H54 (cell line): ENCODE data around the gene MEI4.
"Not testable (repeated sequence)": the region's sequence is repeated elsewhere in the genome, so short reads cannot be mapped to it uniquely, and the experiment has no call there.

Experiments
- DNase-seq: peaks from one replicate; pipeline ENCODE4 v3.0.0; 2011; ENCODE audit warnings: low spot score, mixed read lengths; ENCODE audit not compliant: insufficient read length
- FAIRE-seq: peaks from 3 replicates; lab custom pipeline; 2011; peaks lifted over from hg19 to GRCh38; lab: Jason Lieb, UNC
- POLR2A ChIP-seq: IDR thresholded peaks from 2 replicates; pipeline ENCODE4 v1.6.1; 2011; ENCODE audit warnings: low read depth, mild to moderate bottlenecking, low read length

The MEI4 gene

DNA sequence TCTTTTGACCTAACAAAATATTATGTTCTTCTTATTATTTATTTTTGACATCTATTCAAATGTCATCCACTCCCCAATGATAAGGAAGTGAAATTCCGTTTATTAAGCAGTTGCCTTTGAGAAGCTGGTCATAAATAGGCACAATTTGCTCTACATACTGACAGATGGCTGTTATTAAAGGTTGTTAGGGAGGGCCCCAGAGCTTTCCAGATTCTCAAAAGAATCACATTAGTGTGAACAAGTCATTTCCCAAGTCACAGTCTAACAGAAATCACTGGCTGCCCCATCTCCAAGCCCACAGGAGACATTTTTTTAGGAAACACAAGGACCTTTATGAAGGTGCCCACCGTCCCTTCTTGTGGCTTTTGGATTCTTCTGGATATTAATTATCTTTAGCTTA lies 172.4 kb downstream of the MEI4 start:
- FAIRE-seq = no peak
- TF ChIP-seq POLR2A = no peak

DNA sequence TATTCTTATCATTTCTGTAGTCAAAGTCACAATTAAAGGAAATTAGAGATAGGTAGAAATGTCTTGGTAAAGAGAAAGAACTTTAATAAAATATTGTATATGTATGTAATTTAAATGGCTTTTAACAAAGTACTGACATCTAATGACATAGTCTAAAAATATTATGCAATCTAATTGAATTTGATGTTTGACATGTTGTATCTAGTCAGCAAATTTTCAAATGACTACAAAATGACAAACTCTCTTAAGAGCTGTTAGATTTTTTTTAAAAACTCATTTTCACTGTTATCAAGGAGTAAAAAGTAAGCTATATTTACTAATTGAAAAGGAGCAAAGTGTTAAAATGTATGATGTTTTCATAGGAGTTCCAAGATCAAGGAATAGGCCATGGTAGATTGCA lies 176.9 kb downstream of the MEI4 start:
- TF ChIP-seq POLR2A = no peak
- DNase-seq = no peak
- no peak for FAIRE-seq

More for the DNA sequence above, 172.4 kb downstream of the MEI4 start:
- DNase-seq = no peak

DNA sequence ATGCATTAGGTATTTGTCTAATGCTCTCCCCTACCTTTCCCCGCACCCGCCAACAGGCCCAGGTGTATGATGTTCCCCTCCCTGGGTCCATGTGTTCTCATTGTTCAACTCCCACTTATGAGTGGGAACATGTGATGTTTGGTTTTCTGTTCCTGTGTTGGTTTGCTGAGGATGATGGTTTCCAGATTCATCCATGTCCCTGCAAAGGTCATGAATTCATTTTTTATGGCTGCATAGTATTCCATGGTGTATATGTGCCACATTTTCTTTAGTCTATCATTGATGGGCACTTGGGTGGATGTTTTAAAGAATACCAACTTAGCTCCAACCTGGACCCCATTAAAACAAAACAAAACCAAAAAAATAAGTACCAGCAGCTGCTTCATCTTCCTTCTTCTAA lies 180.9 kb downstream of the MEI4 start:
- DNase-seq, FAIRE-seq: not testable (repeated sequence)

DNA sequence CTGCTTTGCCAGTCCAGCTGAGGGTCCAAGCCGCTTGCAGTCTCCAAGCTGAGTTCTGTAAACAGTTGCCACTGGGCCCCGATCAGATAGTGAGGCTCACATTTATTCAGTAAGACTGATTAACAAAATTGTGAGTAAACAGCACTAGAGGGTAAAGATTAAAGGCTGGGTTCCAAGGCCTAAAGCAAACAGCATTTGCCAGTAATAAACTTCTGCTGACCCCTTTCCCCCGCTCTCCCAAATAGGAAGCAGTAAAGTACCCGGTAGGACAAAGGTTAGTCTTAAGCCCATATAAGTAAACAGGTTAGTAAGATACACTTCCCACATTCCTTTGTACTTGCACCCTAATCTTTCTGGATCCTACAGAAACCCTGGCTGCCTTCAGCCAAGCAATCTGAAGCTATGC lies 181.8 kb downstream of the MEI4 start:
- no peak for TF ChIP-seq POLR2A
- DNase-seq = no peak
- no peak for FAIRE-seq

DNA sequence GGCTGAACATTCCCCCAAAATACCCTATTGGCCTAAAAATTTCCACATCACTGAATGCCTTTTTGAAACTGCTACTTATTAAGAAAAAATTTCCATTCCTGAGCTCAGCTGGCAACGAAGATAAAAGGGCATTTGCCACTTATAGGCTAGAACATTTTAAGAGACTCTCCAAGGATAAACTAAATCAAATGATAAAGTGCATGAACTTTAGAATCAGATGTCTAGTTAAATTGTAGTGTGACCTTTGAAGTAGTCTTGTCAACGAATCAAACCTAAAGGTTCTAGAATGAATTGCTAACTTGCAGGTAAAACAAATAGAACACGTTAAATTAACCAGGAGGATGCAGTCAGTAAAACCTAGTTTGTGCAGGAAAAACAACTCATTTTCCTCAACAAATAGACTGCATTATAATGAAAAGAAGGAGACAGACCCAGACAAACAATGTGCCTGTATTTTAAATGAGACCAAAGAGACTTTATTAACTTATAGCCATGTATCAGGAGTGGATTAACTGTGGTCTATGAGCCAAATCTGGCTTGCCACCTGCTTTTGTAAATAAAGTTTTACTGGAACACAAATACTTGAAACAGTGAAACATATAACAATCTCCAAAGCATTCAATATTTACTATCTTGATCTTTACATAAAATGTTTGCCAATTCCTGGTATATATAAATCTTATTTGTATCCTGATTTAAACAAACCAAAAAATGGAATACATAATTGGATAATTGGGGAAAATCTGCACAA lies 184.4 kb downstream of the MEI4 start:
- no peak for TF ChIP-seq POLR2A
- FAIRE-seq (no peak), DNase-seq (no peak)

DNA sequence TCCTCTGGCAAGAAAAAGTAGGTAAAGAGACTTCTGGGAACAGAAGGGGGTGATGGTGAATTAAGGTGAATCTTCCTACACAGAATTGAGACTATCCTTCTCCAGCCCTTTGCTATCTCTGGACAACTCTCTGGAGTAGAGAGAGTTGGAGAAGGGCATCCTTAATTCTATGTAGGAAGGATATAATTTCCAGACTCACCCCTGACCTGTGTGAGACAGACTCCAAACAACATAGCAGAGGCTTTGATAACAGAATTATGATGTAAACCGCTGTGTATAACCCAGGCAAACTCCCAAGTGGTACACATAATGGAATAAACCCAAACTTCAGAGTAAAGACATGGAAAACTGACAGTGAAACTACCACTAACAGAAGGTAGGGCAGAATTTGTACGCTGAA lies 186.5 kb downstream of the MEI4 start:
- no peak for TF ChIP-seq POLR2A
- FAIRE-seq (no peak), DNase-seq (no peak)

DNA sequence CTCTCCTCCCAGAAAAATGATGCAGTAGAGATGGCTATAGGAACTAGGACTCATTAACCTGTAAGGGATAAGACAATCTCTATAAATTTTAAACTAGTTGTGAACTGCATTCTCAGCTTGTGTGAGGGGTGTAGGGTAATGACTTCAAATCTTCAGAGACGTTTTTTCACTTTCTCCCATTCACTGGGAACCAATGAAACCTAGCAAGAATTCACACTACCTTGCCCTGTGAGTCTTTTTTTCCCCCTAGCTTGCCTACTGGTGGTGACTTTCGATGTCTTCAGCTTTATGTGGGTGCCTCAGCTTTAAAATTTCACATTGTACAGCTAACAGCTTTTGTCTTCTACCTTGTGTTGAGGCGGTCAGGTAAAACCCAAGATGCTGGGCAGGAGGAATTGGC lies 192.0 kb downstream of the MEI4 start:
- DNase-seq (no peak), FAIRE-seq (no peak)
- TF ChIP-seq POLR2A = no peak

DNA sequence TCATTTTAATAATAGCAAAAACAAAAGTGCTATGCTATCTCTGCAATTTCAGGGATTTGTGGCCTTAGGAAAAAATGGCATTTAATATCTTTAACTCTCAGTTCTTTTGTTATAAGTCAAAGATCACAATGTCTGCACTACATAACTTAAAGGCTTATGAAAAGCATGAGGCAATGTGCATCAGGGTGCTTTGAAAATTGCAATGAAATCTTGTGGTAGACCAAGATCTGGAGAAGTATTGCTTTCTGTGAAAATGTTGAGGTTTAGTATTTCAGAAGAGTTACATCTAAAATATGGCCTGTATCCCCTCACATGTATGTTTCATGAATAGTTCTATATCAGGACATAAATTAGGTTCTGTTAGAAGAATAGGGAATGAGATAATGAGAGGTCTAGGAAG lies 200.6 kb downstream of the MEI4 start:
- FAIRE-seq (no peak), DNase-seq (no peak)
- TF ChIP-seq POLR2A = no peak

DNA sequence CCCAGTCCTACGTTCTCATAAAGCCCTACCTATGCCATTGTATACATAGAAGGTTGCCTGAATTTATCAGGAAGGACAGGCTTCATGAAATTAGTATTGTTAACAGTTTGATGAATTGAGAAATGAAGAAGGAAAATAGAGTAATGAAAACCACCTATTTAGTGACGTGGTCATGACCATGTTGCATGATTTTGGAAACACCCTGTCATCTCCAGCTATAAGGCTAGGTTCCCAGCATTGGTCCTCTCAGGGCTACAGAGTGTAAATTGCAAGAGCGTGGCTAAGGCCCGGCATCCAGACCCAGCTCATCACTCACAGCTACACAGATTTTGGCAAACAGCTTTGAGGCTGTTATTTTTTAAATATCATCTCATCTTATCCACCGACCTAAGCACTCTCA lies 203.6 kb downstream of the MEI4 start:
- FAIRE-seq = no peak
- no peak for TF ChIP-seq POLR2A
- no peak for DNase-seq

DNA sequence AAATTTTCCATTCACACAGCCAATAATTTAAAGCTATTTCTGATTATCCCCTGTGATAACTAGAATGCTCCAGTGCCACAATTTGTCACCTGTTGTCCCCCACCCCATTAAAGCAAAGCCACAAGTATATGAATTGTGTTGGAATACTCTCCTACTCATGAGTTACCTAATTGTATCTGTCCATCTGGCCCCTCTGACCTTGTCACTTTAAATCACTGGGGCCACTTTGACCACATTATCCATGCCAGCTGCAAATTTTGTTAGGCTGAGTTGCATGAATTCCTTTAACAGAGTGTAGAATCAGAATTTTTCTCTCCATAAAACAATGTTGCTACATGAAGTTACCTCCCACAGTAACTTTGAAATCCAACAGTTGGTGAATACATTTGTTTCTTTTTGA lies 204.6 kb downstream of the MEI4 start:
- DNase-seq (no peak), FAIRE-seq (no peak)
- no peak for TF ChIP-seq POLR2A

DNA sequence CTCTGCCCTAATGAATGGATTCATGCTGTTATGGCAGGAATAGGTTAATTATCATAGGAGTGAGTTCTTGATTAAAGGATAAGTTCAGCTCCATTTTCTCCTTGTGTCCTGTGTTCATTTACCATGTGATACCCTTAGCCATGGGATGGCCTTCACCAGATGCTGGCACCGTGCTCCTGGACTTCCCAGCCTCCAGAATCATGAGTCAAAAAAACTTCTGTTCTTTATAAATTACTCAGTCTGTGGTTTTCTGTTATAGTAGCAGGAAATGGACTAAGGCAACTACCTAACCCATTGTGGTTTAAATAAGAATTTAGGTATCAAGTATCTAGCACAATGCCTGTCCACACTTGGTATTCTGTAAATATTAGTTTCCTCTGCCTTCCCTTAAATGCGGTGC lies 223.5 kb downstream of the MEI4 start:
- TF ChIP-seq POLR2A = no peak
- FAIRE-seq (no peak), DNase-seq (no peak)

DNA sequence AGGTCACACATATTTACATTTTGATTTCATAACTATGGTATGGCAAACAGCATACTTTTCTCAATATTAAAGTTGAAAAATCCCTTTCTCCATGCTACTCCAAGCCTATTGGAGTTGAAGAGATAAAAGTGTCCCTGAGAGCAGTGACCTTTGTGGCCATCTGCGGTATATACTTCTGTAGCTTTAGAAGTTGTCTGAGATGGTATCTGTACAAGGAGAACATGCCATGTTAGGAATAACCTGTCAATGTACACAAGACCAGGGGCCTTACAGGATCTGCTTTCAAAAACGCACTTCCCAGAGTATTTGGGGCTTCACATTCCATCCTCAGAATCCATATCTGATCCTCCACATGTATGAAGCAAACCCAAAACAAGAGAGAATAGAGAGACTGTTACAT lies 226.7 kb downstream of the MEI4 start:
- DNase-seq (no peak), FAIRE-seq (no peak)
- TF ChIP-seq POLR2A = no peak

DNA sequence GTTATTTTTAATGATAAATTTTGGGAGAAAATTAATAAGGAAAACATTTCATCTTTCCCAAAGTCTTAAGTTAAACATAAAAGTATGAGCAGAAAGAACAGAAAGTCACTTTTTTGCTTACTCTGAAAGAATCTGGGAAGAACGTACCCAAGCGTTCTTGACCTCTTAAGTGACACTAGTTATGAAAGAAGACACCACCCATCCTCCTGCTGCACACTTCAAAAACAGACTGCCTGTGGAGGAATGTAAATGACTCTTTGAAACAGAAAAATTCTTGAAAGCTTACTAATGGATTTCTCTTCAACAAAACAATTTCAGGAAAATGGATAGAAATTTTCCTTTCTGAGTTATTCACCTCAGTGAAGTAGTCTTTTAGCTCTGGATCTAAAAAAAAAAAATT lies 227.7 kb downstream of the MEI4 start:
- no peak for FAIRE-seq
- TF ChIP-seq POLR2A = no peak
- no peak for DNase-seq

DNA sequence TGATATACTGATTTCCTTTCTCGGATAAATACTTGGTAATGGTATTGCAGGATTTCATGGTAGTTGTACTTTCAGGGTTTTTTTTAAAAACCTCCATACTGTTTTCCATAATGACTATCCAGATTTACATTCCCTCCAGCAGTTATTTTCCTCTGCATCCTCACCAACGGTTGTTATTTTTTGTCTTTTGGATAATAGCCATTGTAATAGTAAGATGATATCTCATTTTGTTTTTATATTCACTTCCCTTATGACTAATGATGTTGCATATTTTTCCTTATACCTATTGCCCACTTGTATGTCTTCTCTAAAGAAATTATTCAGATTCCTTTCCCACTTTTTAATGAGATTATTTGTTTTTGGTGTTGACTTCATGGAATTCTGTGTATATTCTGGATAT lies 231.0 kb downstream of the MEI4 start:
- no peak for TF ChIP-seq POLR2A
- FAIRE-seq (no peak), DNase-seq (no peak)

DNA sequence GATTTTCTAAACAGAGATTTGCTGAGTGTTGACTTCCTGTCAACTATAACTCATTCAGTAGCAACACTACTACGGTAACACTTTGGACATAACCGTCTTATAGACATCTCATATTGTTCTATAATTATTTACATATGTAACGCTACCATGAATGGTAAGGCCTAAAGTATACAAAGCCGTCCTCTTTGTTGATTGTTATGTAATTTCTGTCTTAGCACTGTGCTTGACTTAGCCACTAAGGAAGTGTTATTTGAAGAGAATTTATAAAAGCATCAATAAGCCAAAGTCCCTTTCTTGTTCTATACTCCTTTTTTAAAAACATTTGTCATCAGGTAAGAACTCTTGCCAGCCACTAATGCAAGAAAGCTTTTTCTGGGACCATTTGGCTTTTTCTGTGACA lies 240.6 kb downstream of the MEI4 start:
- TF ChIP-seq POLR2A = no peak
- DNase-seq (no peak), FAIRE-seq (no peak)

DNA sequence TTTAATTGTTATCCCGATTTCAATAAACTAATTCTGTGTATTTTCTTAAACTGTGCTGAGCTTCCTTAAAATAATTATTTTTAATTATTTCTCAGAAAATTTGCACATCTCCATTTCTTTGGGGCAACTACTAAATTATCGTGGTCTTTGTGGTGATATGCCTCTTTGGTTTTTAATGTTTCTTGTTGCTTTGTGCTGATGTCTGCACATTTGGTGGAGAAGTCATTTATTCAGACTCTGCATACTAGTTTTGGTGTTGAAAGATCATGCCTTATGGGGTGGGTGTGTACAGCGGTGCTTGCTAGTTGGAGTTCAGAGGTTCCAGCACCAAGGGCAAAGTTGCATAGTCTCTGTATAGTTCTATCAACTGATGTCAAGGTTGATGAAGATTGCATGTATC lies 253.2 kb downstream of the MEI4 start:
- TF ChIP-seq POLR2A = no peak
- FAIRE-seq = no peak
- no peak for DNase-seq

DNA sequence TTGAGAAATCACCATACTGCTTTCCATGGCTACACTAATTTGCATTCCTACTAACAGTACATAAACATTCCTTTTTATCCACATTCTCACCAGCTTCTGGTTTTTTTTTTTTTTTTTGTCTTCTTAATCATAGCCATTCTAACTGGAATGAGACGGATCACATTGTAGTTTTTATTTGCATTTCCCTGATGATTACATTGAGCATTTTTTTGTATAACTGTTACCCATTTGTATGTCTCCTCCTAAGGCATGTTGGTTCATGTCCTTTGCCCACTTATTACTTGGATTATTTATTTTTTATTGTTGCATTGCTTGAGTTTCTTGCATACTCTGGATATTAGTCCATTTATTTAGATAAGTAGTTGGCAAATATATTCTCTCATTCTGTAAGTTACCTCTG lies 258.0 kb downstream of the MEI4 start:
- TF ChIP-seq POLR2A = no peak
- FAIRE-seq (no peak), DNase-seq (no peak)
